Suprapubic skin (tissue), 4 donors: Measurements from ENCODE around the gene ZNF275.
"Not testable (repeated sequence)": the region's sequence is repeated elsewhere in the genome, so short reads cannot be mapped to it uniquely, and the experiment has no call there.

Experiments used
- EP300 ChIP-seq: sonication (generic); formaldehyde crosslinking; IDR thresholded peaks from one replicate; pipeline ENCODE4 v1.6.1; 2017; ENCODE audit warnings: antibody characterized with exemption
- POLR2A ChIP-seq, 2 donors: fragments of 450-650 bp; IDR thresholded peaks; one replicate each; pipeline ENCODE4 v1.6.1; 2017; ENCODE audit warnings: antibody characterized with exemption in 2 of 2, mild to moderate bottlenecking in 2 of 2, moderate library complexity in 2 of 2
- POLR2AphosphoS5 ChIP-seq, 3 donors: sonication (generic); formaldehyde crosslinking; IDR thresholded peaks; one replicate each; pipeline ENCODE4 v1.6.1; 2017; ENCODE audit warnings: antibody characterized with exemption in 3 of 3
- TF ChIP-seq, protein P1 (sequence below), 2 donors: fragments of 200-600 bp in 1 of 2; fragments of 450-650 bp in 1 of 2; sonication (generic) in 1 of 2; IDR thresholded peaks; one replicate each; pipeline ENCODE4 v1.5.1; 2016 to 2019; ENCODE audit warnings: antibody characterized with exemption in 2 of 2, mild to moderate bottlenecking in 1 of 2, moderate library complexity in 1 of 2

DNA sequence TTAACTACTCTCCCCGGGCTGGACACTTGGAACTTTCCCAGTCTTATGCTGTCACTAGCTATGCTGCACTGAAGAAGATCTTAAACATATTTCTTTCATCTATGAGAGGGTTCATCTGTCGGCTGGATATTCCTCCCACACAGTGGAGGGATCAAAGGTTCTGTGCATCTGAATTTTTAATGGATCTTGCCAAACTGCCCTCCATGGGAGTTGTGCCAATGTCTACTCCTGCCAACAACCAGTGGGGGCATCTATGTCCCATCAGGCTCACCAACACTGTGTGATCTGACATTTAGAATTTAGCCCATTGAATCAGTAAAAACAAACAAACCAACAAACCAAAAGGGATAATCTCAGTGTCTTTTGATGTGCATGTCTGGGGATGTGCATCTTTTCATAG, 45.1 kb upstream of the ZNF275 start:
- TF ChIP-seq, protein P1, sequence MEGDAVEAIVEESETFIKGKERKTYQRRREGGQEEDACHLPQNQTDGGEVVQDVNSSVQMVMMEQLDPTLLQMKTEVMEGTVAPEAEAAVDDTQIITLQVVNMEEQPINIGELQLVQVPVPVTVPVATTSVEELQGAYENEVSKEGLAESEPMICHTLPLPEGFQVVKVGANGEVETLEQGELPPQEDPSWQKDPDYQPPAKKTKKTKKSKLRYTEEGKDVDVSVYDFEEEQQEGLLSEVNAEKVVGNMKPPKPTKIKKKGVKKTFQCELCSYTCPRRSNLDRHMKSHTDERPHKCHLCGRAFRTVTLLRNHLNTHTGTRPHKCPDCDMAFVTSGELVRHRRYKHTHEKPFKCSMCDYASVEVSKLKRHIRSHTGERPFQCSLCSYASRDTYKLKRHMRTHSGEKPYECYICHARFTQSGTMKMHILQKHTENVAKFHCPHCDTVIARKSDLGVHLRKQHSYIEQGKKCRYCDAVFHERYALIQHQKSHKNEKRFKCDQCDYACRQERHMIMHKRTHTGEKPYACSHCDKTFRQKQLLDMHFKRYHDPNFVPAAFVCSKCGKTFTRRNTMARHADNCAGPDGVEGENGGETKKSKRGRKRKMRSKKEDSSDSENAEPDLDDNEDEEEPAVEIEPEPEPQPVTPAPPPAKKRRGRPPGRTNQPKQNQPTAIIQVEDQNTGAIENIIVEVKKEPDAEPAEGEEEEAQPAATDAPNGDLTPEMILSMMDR (IDR thresholded peaks at IDR 0.05): not testable (repeated sequence)
- TF ChIP-seq POLR2A (IDR thresholded peaks at IDR 0.05); EP300; POLR2AphosphoS5 (IDR thresholded peaks at IDR 0.05): not testable (repeated sequence)
